Muscle of leg (tissue), 16 donors: ENCODE results near the gene SUSD5. TPM values are rescaled to one million over a fixed set of nuclear protein-coding genes. Genes with fewer than 3 reads are reported as not detected.

ENCODE experiments used
- DNase-seq: peaks from one replicate; pipeline ENCODE4 v3.0.0; 2013
- H3K27ac ChIP-seq: one replicate; pipeline ENCODE4 v1.5.1; 2013; ENCODE audit warnings: mild to moderate bottlenecking, low read length, control low read depth
- H3K27me3 ChIP-seq: one replicate; pipeline ENCODE4 v1.6.1; 2013; ENCODE audit warnings: low read length; ENCODE audit not compliant: control insufficient read depth, insufficient read depth
- H3K36me3 ChIP-seq: one replicate; pipeline ENCODE4 v1.6.1; 2013; ENCODE audit warnings: low read length; ENCODE audit not compliant: control insufficient read depth, insufficient read depth
- H3K4me1 ChIP-seq: one replicate; pipeline ENCODE4 v1.6.1; 2013; ENCODE audit warnings: low read length; ENCODE audit not compliant: control insufficient read depth, insufficient read depth
- H3K4me3 ChIP-seq: one replicate; pipeline ENCODE4 v1.5.1; 2013; ENCODE audit warnings: low read length, control low read depth
- H3K9me3 ChIP-seq: replicated peaks from 2 replicates; pipeline ENCODE4 v1.6.1; 2013; ENCODE audit warnings: low read depth, low read length; ENCODE audit not compliant: control insufficient read depth
- WGBS: methylation state at CpG from one replicate; pipeline ENCODE4 v1.1.5; 2013; ENCODE audit warnings: missing lambda C conversion rate; ENCODE audit not compliant: insufficient coverage; 5-methylcytosine and 5-hydroxymethylcytosine counted together
- long read RNA-seq, 11 donors: transcript quantifications; one replicate each; lab custom pipeline, GENCODE V29; 2026
- polyA plus RNA-seq, 8 donors: library from polyadenylated mRNA; unstranded; fragments of 120-200 nt; gene quantifications; one replicate each; pipeline versions ENCODE4 v1.2.1 to v1.2.3, GENCODE V29; 2013; ENCODE audit warnings: inconsistent platforms in 1 of 8, low replicate concordance in 1 of 8; ENCODE audit not compliant: insufficient read length in 8 of 8, insufficient read depth in 1 of 8
- total RNA-seq: library from RNA; stranded (reverse); fragments of 120-200 nt; gene quantifications from one replicate; pipeline ENCODE4 v1.2.4, GENCODE V29; 2013

Gene SUSD5
- total RNA-seq (1.6 TPM), polyA plus RNA-seq (1 to 10 TPM in 7 of 8 donors, under 1 TPM in 1; 0.94 to 2.5 (median 1.8) TPM)
- long read RNA-seq, donor 1, result 0 reads
- long read RNA-seq, donor 2, result 0 reads
- long read RNA-seq, donor 3, partial matches to known transcripts, result 0 of 5 reads
- long read RNA-seq, donor 3, other reads (novel, unspliced or antisense), result 5 of 5 reads
- long read RNA-seq, donor 4, result 0 reads
- long read RNA-seq, donor 5, full-length matches to known transcripts, result 1 of 1 reads
- long read RNA-seq, donor 5, partial matches to known transcripts, result 0 of 1 reads
- long read RNA-seq, donor 5, other reads (novel, unspliced or antisense), result 0 of 1 reads
- long read RNA-seq, donor 6, full-length matches to known transcripts, result 3 of 3 reads
- long read RNA-seq, donor 6, partial matches to known transcripts, result 0 of 3 reads
- long read RNA-seq, donor 6, other reads (novel, unspliced or antisense), result 0 of 3 reads
- long read RNA-seq, donor 7, result 0 reads
- long read RNA-seq, donor 8, full-length matches to known transcripts, result 1 of 1 reads
- long read RNA-seq, donor 8, partial matches to known transcripts, result 0 of 1 reads
- long read RNA-seq, donor 8, other reads (novel, unspliced or antisense), result 0 of 1 reads
- long read RNA-seq, donor 9, result 0 reads
- long read RNA-seq, donor 10, result 0 reads
- long read RNA-seq, donor 11, full-length matches to known transcripts, result 1 of 1 reads
- long read RNA-seq, donor 11, partial matches to known transcripts, result 0 of 1 reads
- long read RNA-seq, donor 11, other reads (novel, unspliced or antisense), result 0 of 1 reads

GRCh38 chr3:33218446-33219174, at the start of gene SUSD5:
TSS of gene SUSD5 (minus strand) at chr3:33218810. CDS start at chr3:33218797, 13 bp downstream.
- H3K36me3 ChIP-seq, result no peaks in the 10 kb centered on the region
- H3K4me1 ChIP-seq, result peaks cover 8% of the 10 kb centered on the region
- H3K4me3 ChIP-seq, result peak within 1 kb of the TSS; percentile 44
- under 1% methylated on average over 88 of the region's 90 CpGs for WGBS
- no peak within 1 kb of the TSS for H3K27ac ChIP-seq
- H3K9me3 ChIP-seq, result no peaks in the 10 kb centered on the region
- DNase-seq, result peak; percentile 33
- peaks cover 28% of the 10 kb centered on the region for H3K27me3 ChIP-seq

GRCh38 chr3:33260104-33260503, 41.5 kb upstream of the SUSD5 start:
- H3K4me1 ChIP-seq, result no peaks in the 10 kb centered on the region
- H3K27me3 ChIP-seq, result no peaks in the 10 kb centered on the region
- no peak overlapping the region for H3K4me3 ChIP-seq
- DNase-seq, result no peak
- H3K27ac ChIP-seq, result no peak overlapping the region
- no peaks in the 10 kb centered on the region for H3K36me3 ChIP-seq
- no CpG with 5 or more reads among the region's 5 CpGs for WGBS
- no peaks in the 10 kb centered on the region for H3K9me3 ChIP-seq

GRCh38 chr3:33256249-33256648, 37.6 kb upstream of the SUSD5 start:
- H3K36me3 ChIP-seq, result no peaks in the 10 kb centered on the region
- no peak overlapping the region for H3K4me3 ChIP-seq
- no peaks in the 10 kb centered on the region for H3K9me3 ChIP-seq
- no peaks in the 10 kb centered on the region for H3K4me1 ChIP-seq
- H3K27ac ChIP-seq, result no peak overlapping the region
- H3K27me3 ChIP-seq, result no peaks in the 10 kb centered on the region
- 57% methylated on average over 2 of the region's 2 CpGs for WGBS
- DNase-seq, result no peak

GRCh38 chr3:33250712-33251111, 32.1 kb upstream of the SUSD5 start:
- no peaks in the 10 kb centered on the region for H3K9me3 ChIP-seq
- no CpG with 5 or more reads among the region's 1 CpG for WGBS
- DNase-seq, result no peak
- H3K36me3 ChIP-seq, result no peaks in the 10 kb centered on the region
- H3K4me3 ChIP-seq, result no peak overlapping the region
- H3K27ac ChIP-seq, result no peak overlapping the region
- no peaks in the 10 kb centered on the region for H3K4me1 ChIP-seq
- no peaks in the 10 kb centered on the region for H3K27me3 ChIP-seq

DNA sequence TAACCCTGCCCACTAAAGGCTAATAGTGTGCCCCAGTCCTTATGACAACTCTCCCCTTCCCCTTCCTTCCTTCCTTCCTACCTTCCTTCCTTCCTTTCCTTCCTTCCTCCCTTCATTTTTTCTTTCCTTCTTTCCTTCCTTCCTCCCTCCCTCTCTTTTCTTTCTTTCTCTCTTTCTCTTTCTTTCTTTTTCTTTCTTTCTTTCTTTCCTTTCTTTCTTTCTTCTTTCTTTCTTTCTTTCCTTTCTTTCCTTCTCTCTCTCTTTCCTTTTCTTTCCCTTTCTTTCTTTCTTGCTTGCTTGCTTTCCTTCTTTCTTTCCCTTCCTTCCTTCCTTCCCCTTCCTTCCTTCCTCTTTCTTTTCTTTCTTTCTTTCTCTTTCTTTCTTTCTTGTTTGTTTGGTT, 28.2 kb upstream of the SUSD5 start:
- Histone ChIP-seq H3K4me3 (no peak overlapping the region), H3K27me3 (no peaks in the 10 kb centered on the region), H3K27ac (no peak overlapping the region), H3K36me3 (no peaks in the 10 kb centered on the region), H3K9me3 (no peaks in the 10 kb centered on the region), H3K4me1 (no peaks in the 10 kb centered on the region)
- DNase-seq, result no peak

- no peak for DNase-seq
- Histone ChIP-seq H3K4me3 (no peak overlapping the region), H3K4me1 (no peaks in the 10 kb centered on the region), H3K27ac (no peak overlapping the region), H3K36me3 (no peaks in the 10 kb centered on the region), H3K9me3 (no peaks in the 10 kb centered on the region), H3K27me3 (no peaks in the 10 kb centered on the region)
- WGBS, result no CpG with 5 or more reads among the region's 1 CpG
Measured at GRCh38 chr3:33240261-33240660, 21.7 kb upstream of the SUSD5 start.

- no peak for DNase-seq
- Histone ChIP-seq H3K27me3 (no peaks in the 10 kb centered on the region), H3K9me3 (no peaks in the 10 kb centered on the region), H3K4me3 (no peak overlapping the region), H3K36me3 (no peaks in the 10 kb centered on the region), H3K4me1 (no peaks in the 10 kb centered on the region), H3K27ac (no peak overlapping the region)
- WGBS, result no CpG with 5 or more reads among the region's 1 CpG
Measured at GRCh38 chr3:33238923-33239322, 20.3 kb upstream of the SUSD5 start.

DNA sequence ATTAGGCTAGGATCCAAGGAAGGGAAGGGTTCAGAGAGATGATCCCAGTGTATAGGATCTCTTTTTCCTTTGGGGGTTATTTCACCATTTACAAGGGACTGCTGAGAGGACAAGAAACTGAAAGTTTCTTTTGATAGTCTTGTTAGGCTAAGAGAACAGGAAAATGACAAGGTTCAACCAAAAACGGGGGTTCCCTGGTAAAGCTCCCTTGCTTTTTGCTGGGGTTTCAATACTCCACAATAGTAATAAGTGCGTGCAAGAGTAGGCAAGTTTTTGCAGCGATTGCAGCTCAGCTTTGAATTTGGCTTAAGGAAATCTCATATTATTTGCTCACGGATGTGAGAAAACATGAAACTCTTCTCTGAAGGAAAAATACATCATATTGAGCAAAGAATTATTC, 18.8 kb upstream of the SUSD5 start:
- Histone ChIP-seq H3K4me3 (no peak overlapping the region), H3K27me3 (no peaks in the 10 kb centered on the region), H3K4me1 (no peaks in the 10 kb centered on the region), H3K36me3 (no peaks in the 10 kb centered on the region), H3K9me3 (no peaks in the 10 kb centered on the region), H3K27ac (no peak overlapping the region)
- 83% methylated on average over 1 of the region's 4 CpGs for WGBS
- no peak for DNase-seq

DNA sequence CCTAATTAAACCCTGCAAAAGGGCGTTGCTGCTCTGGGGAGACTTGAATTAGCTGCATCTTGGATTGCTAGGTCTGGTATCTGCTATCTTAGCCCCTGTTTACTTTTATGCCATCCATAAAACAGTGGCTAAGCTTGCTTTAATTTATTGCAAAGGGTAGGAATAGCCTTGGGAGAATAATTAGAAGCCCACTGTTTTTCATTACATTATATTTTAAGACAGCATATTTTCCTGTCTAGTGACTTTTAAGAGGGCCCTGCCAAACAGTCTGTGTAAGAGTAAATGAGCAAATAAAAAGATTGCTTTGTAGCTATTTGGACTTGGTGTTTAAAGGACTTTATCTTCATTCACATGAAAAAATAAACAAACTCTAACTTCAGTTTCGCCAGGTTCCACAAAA, 17.4 kb upstream of the SUSD5 start:
- Histone ChIP-seq H3K9me3 (no peaks in the 10 kb centered on the region), H3K27ac (no peak overlapping the region), H3K4me3 (no peak overlapping the region), H3K4me1 (no peaks in the 10 kb centered on the region), H3K36me3 (no peaks in the 10 kb centered on the region), H3K27me3 (no peaks in the 10 kb centered on the region)
- no CpG with 5 or more reads among the region's 2 CpGs for WGBS
- DNase-seq, result no peak

DNA sequence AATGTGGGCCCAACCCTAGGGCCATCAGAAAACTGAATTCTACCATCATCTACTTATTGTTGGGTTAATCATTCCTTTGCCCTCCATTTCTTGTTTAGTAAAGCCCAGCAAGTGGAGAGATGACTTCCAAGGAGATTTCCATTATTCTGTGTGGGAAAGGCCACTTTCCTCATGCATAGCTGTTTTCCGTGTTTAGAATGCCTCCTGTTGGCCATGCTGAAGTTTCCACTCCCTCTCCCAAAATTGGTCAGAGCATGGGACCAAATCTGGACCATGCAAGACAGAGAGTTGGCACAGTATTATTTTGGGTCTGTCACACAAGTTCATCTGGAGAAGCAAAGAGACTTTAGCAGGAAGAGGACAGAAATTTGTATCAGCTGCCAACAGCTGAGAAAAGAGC, 15.3 kb upstream of the SUSD5 start:
- H3K36me3 ChIP-seq, result no peaks in the 10 kb centered on the region
- 83% methylated on average over 1 of the region's 1 CpG for WGBS
- no peak overlapping the region for H3K27ac ChIP-seq
- no peak for DNase-seq
- no peaks in the 10 kb centered on the region for H3K4me1 ChIP-seq
- H3K9me3 ChIP-seq, result no peaks in the 10 kb centered on the region
- H3K27me3 ChIP-seq, result no peaks in the 10 kb centered on the region
- H3K4me3 ChIP-seq, result no peak overlapping the region
